Neuronal stem cell (in vitro differentiated cells): ENCODE data around the gene TRAF1.

Experiments used
- DNase-seq: peaks from one replicate; pipeline ENCODE4 v3.0.0-alpha.2; 2013; ENCODE audit warnings: low spot score
- H2AFZ ChIP-seq: one replicate; pipeline ENCODE4 v1.6.1; 2013; ENCODE audit warnings: mild to moderate bottlenecking, low read length, inconsistent platforms
- H2AK5ac ChIP-seq: 2 replicates; pipeline ENCODE4 v1.6.1; 2013; ENCODE audit warnings: low read depth, mild to moderate bottlenecking, inconsistent platforms, low read length, moderate library complexity, mixed read lengths
- H2BK120ac ChIP-seq: 2 replicates; pipeline ENCODE4 v1.6.1; 2013; ENCODE audit warnings: low read depth, mild to moderate bottlenecking, inconsistent platforms, low read length, moderate library complexity, mixed read lengths
- H2BK12ac ChIP-seq: one replicate; pipeline ENCODE4 v1.6.1; 2013; ENCODE audit warnings: low read length, inconsistent platforms
- H2BK15ac ChIP-seq: 2 replicates; pipeline ENCODE4 v1.6.1; 2013; ENCODE audit warnings: mild to moderate bottlenecking, low read length, inconsistent platforms, mixed read lengths
- H2BK5ac ChIP-seq: one replicate; pipeline ENCODE4 v1.6.1; 2013; ENCODE audit warnings: inconsistent platforms, mild to moderate bottlenecking, low read length, moderate library complexity
- H3K14ac ChIP-seq: one replicate; pipeline ENCODE4 v1.6.1; 2013; ENCODE audit warnings: low read length, inconsistent platforms
- H3K18ac ChIP-seq: 2 replicates; pipeline ENCODE4 v1.6.1; 2013; ENCODE audit warnings: low read length, inconsistent platforms
- H3K23ac ChIP-seq: 2 replicates; pipeline ENCODE4 v1.6.1; 2013; ENCODE audit warnings: low read depth, mild to moderate bottlenecking, mixed read lengths, low read length, inconsistent platforms; ENCODE audit not compliant: poor library complexity
- H3K27ac ChIP-seq: replicated peaks from 3 replicates; pipeline ENCODE4 v1.5.1; 2013; ENCODE audit warnings: low read length, inconsistent platforms
- H3K27me3 ChIP-seq, 3 experiments: 2 replicates each; pipeline ENCODE4 v1.6.1; 2013; ENCODE audit warnings: low read length in 3 of 3, mild to moderate bottlenecking in 2 of 3, inconsistent platforms in 1 of 3, low read depth in 1 of 3, mixed read lengths in 1 of 3, moderate library complexity in 1 of 3; ENCODE audit not compliant: control insufficient read depth in 3 of 3, insufficient read depth in 3 of 3
- H3K36me3 ChIP-seq, 2 donors: replicated peaks in 1 of 2; 2 replicates each; pipeline ENCODE4 v1.6.1; 2013; ENCODE audit warnings: low read length in 2 of 2; ENCODE audit not compliant: control insufficient read depth in 2 of 2, insufficient read depth in 2 of 2
- H3K4ac ChIP-seq: 2 replicates; pipeline ENCODE4 v1.6.1; 2013; ENCODE audit warnings: inconsistent platforms, mild to moderate bottlenecking, low read length, moderate library complexity
- H3K4me1 ChIP-seq, 2 donors: 1 replicate in 1 of 2; 2 replicates in 1 of 2; pipeline ENCODE4 v1.6.1; 2013; ENCODE audit warnings: low read length in 2 of 2, low read depth in 1 of 2; ENCODE audit not compliant: control insufficient read depth in 2 of 2, insufficient read depth in 1 of 2
- H3K4me2 ChIP-seq: one replicate; pipeline ENCODE4 v1.6.1; 2013; ENCODE audit warnings: mild to moderate bottlenecking, low read length, inconsistent platforms; ENCODE audit not compliant: insufficient read depth, poor library complexity, severe bottlenecking
- H3K4me3 ChIP-seq, 2 donors: 2 replicates each; pipeline ENCODE4 v1.5.1; 2013; ENCODE audit warnings: low read length in 2 of 2, mild to moderate bottlenecking in 2 of 2, inconsistent platforms in 1 of 2, moderate library complexity in 1 of 2
- H3K79me1 ChIP-seq: one replicate; pipeline ENCODE4 v1.6.1; 2013; ENCODE audit warnings: low read depth, mild to moderate bottlenecking, inconsistent platforms, low read length, moderate library complexity
- H3K9ac ChIP-seq: one replicate; pipeline ENCODE4 v1.6.1; 2013; ENCODE audit warnings: mild to moderate bottlenecking, low read depth, low read length, inconsistent platforms; ENCODE audit not compliant: poor library complexity
- H3K9me3 ChIP-seq, 2 donors: replicated peaks in 1 of 2; 2 replicates each; pipeline versions ENCODE3 to v1.6.1; 2013; ENCODE audit warnings: low read length in 2 of 2, mild to moderate bottlenecking in 2 of 2, inconsistent platforms in 1 of 2, low read depth in 1 of 2, mixed read lengths in 1 of 2, moderate library complexity in 1 of 2; ENCODE audit not compliant: control insufficient read depth in 2 of 2, insufficient read depth in 1 of 2
- H4K8ac ChIP-seq: one replicate; pipeline ENCODE4 v1.6.1; 2013; ENCODE audit warnings: low read depth, mild to moderate bottlenecking, inconsistent platforms, low read length, moderate library complexity
- H4K91ac ChIP-seq: one replicate; pipeline ENCODE4 v1.6.1; 2013; ENCODE audit warnings: low read length, low read depth, mild to moderate bottlenecking, inconsistent platforms; ENCODE audit not compliant: poor library complexity
- WGBS, 2 donors: extraction: QIAGEN DNeasy Blood & Tissue Kit; methylation state at CpG; one replicate each; pipeline ENCODE4 v1.1.7; 2013; ENCODE audit warnings: missing lambda C conversion rate in 2 of 2, mixed read lengths in 1 of 2; ENCODE audit not compliant: insufficient read length in 2 of 2, insufficient replicate concordance in 1 of 2; ENCODE audit errors: extremely low coverage in 2 of 2; 5-methylcytosine and 5-hydroxymethylcytosine counted together

The TRAF1 gene

GRCh38 chr9:120918931-120919842, 7.4 kb downstream of the TRAF1 start:
- H2AK5ac ChIP-seq: no peak overlapping the region
- H3K18ac ChIP-seq: peak overlapping the region; percentile 41
- no peaks in the 10 kb centered on the region for H3K36me3 ChIP-seq
- H3K14ac ChIP-seq: peak overlapping the region; percentile 86
- WGBS, 2 donors: no CpG with 5 or more reads among the region's 20 CpGs
- no peaks in the 10 kb centered on the region for H3K27me3 ChIP-seq
- peak overlapping the region; percentile 56 for H3K9ac ChIP-seq
- H3K79me1 ChIP-seq: no peaks in the 10 kb centered on the region
- H3K4me1 ChIP-seq: peaks cover 12 to 21% of the 10 kb centered on the region in 2 donors
- no peaks in the 10 kb centered on the region for H3K9me3 ChIP-seq
- no peak overlapping the region for H4K8ac ChIP-seq
- no peak for DNase-seq
- H2BK12ac ChIP-seq: no peak overlapping the region
- H4K91ac ChIP-seq: no peak overlapping the region
- H3K4ac ChIP-seq: no peak overlapping the region
- peak overlapping the region; percentile 31 for H3K23ac ChIP-seq
- H3K4me3 ChIP-seq: no peak overlapping the region
- H2BK5ac ChIP-seq: peak overlapping the region; percentile 59
- H2BK120ac ChIP-seq: no peak overlapping the region
- no peak overlapping the region for H3K4me2 ChIP-seq
- no peak overlapping the region for H2BK15ac ChIP-seq
- H3K27ac ChIP-seq: no peak overlapping the region
- peak overlapping the region; percentile 82 for H2AFZ ChIP-seq

DNA sequence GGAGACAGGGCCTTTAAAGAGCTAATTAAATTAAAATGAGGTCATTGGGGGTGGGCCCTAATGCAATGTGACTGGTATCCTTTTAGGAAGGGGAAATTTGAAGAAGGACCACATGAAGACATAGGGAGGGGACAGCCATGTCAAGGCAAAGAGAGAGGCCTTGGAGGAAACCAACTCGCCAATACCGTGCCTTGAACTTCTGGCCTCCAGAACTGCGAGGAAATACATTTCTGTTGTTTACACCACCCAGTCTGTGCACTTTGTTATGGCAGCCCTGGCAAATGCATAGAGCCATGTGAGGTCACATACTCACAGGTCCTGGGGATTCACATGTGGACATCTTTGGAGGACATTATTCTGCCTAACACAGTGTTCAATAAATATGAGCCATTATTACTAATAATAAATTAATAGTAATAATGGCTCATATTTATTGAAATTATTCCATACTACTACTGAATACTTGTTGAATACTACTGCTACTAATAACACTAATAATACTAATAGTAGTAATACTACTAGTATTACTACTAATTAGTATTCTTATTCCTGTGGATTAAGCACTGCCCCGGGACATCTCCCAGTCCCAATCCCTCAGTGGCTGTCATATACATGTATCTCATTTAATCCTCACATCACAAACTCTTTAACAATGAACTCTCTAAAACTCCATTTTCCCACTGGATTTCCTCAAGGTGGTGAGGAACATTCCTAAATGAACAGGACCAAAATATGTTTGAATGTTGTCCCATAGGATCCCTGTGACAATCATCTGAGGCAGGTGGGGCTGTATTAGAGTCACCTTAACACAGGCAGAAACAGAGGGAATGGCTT, 8.4 kb downstream of the TRAF1 start:
- Histone ChIP-seq H3K23ac (no peak overlapping the region), H2BK12ac (no peak overlapping the region)
- no CpG with 5 or more reads among the region's 4 CpGs for WGBS, 2 donors

DNA sequence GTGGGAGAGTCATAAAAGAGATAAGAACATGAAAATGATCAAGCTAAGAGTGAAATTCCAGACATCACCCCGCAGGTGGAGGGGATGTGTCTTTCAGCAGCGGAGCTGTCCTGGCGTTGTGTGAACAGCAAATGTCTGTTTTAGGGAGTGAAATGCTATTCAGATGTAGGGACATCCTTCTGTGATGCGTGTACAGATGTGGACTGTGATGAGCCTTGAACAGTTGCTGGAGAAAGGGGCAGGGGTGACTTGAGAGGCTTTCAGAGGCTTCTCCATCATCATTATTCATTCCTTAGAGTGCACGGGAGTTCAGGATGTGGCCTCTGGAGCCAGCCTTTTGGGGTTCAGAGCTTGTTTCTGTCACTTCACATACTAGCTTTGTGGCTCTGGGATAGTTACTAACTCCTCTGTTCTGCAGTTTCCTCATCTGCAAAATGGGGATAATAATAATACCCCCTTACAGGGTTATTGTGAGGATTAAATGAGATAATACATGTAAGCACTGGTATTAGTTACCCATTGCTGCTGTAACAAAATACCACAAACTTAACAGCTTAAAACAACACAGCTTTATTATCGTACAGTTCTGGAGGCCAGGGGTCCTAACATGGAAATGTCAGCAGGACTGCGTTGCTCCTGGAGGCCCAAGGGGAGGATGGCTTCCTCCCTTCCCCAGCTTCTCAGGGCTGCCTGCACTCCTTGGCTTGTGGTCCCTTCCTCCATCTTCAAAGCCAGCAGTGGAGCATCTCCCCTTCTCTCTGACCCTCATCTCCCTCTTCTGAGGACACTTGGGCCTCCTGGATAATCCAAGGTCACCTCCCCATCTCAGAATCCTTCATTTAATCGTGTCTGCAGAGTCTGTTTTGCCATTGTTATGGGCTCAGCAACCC, 9.4 kb downstream of the TRAF1 start:
- H3K27me3 ChIP-seq: no peaks in the 10 kb centered on the region
- H2BK12ac ChIP-seq: no peak overlapping the region
- H4K8ac ChIP-seq: no peak overlapping the region
- H2BK15ac ChIP-seq: no peak overlapping the region
- no peak overlapping the region for H2BK120ac ChIP-seq
- no peaks in the 10 kb centered on the region for H3K9me3 ChIP-seq
- H2AFZ ChIP-seq: no peak overlapping the region
- no peak overlapping the region for H3K18ac ChIP-seq
- H3K36me3 ChIP-seq: no peaks in the 10 kb centered on the region
- H3K14ac ChIP-seq: no peak overlapping the region
- no peak for DNase-seq
- H3K4me2 ChIP-seq: no peak overlapping the region
- H3K23ac ChIP-seq: no peak overlapping the region
- no CpG with 5 or more reads among the region's 8 CpGs for WGBS, 2 donors
- no peak overlapping the region for H3K9ac ChIP-seq
- no peak overlapping the region for H4K91ac ChIP-seq
- H2BK5ac ChIP-seq: no peak overlapping the region
- no peaks in the 10 kb centered on the region for H3K79me1 ChIP-seq
- no peak overlapping the region for H3K27ac ChIP-seq
- H3K4me3 ChIP-seq: no peak overlapping the region
- H3K4me1 ChIP-seq: peaks cover 12 to 21% of the 10 kb centered on the region in 2 donors
- no peak overlapping the region for H2AK5ac ChIP-seq
- H3K4ac ChIP-seq: no peak overlapping the region

More for the DNA sequence above, 8.4 kb downstream of the TRAF1 start:
- Histone ChIP-seq H2AFZ (no peak overlapping the region), H4K8ac (no peak overlapping the region), H3K79me1 (no peaks in the 10 kb centered on the region), H3K4me3 (no peak overlapping the region), H3K4me1 (peaks cover 12 to 21% of the 10 kb centered on the region in 2 donors), H2BK120ac (no peak overlapping the region), H3K14ac (peak overlapping the region; percentile 86), H4K91ac (no peak overlapping the region), H3K4ac (no peak overlapping the region), H2AK5ac (no peak overlapping the region), H2BK5ac (no peak overlapping the region), H3K36me3 (no peaks in the 10 kb centered on the region), H3K27ac (no peak overlapping the region), H3K4me2 (no peak overlapping the region), H3K18ac (no peak overlapping the region), H3K27me3 (no peaks in the 10 kb centered on the region), H3K9me3 (no peaks in the 10 kb centered on the region), H3K9ac (peak overlapping the region; percentile 56), H2BK15ac (no peak overlapping the region)
- no peak for DNase-seq
